ENCODE data around the gene SP1. TPM values are rescaled to one million over a fixed set of nuclear protein-coding genes. Genes with fewer than 3 reads are reported as not detected.
A peak's percentile ranks its signal among the peaks of the same experiment; 100 is the strongest.

The SP1 gene
- total and polyA plus RNA-seq, 9 of the 15 experiments (the other 6 are each of a cell fraction or from before 2014, with no cell fraction given) = 8.0 to 65.5 (median 41.6) TPM

DNA sequence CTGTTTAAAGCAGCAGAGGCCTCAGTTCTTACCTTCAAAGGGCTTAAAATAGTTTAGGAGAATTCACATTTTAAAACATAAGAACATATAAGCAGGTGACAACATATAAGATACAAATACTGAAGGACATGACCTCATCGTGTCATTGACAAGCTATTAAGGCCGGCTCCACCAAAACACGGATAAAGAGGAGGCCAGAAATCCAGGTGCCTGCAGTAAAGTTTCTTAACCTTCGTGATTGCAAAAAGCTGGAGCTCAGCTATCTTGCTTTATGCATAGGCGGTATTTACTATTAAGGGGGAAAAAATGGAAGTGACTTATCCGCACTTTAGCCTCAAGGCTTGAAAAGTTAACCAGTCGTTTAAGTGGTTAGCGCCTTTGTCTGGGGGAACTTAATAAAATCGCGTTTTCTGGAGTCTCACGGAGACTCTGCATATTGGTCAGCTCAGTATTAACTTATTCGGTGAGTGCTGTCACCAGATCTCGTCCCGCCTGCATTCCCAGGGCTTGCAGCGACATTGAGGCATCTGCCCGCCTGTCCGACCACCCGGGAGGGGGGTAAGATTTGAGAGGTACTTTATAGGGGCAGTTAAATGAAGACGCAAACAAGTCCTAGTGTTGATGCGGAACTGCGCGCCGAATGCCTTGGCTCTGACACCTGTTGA lies 1.1 kb upstream of the SP1 start (continued):
- TF ChIP-seq, protein P1, sequence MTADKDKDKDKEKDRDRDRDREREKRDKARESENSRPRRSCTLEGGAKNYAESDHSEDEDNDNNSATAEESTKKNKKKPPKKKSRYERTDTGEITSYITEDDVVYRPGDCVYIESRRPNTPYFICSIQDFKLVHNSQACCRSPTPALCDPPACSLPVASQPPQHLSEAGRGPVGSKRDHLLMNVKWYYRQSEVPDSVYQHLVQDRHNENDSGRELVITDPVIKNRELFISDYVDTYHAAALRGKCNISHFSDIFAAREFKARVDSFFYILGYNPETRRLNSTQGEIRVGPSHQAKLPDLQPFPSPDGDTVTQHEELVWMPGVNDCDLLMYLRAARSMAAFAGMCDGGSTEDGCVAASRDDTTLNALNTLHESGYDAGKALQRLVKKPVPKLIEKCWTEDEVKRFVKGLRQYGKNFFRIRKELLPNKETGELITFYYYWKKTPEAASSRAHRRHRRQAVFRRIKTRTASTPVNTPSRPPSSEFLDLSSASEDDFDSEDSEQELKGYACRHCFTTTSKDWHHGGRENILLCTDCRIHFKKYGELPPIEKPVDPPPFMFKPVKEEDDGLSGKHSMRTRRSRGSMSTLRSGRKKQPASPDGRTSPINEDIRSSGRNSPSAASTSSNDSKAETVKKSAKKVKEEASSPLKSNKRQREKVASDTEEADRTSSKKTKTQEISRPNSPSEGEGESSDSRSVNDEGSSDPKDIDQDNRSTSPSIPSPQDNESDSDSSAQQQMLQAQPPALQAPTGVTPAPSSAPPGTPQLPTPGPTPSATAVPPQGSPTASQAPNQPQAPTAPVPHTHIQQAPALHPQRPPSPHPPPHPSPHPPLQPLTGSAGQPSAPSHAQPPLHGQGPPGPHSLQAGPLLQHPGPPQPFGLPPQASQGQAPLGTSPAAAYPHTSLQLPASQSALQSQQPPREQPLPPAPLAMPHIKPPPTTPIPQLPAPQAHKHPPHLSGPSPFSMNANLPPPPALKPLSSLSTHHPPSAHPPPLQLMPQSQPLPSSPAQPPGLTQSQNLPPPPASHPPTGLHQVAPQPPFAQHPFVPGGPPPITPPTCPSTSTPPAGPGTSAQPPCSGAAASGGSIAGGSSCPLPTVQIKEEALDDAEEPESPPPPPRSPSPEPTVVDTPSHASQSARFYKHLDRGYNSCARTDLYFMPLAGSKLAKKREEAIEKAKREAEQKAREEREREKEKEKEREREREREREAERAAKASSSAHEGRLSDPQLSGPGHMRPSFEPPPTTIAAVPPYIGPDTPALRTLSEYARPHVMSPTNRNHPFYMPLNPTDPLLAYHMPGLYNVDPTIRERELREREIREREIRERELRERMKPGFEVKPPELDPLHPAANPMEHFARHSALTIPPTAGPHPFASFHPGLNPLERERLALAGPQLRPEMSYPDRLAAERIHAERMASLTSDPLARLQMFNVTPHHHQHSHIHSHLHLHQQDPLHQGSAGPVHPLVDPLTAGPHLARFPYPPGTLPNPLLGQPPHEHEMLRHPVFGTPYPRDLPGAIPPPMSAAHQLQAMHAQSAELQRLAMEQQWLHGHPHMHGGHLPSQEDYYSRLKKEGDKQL (CRISPR knock-in tag; IDR thresholded peaks at IDR 0.05; ENCODE audit: borderline replicate concordance) = no peak
- TF ChIP-seq, protein P2, sequence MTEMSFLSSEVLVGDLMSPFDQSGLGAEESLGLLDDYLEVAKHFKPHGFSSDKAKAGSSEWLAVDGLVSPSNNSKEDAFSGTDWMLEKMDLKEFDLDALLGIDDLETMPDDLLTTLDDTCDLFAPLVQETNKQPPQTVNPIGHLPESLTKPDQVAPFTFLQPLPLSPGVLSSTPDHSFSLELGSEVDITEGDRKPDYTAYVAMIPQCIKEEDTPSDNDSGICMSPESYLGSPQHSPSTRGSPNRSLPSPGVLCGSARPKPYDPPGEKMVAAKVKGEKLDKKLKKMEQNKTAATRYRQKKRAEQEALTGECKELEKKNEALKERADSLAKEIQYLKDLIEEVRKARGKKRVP (CRISPR knock-in tag; IDR thresholded peaks at IDR 0.05) = peak; percentile 29; the same call in 1 of the 2 replicates
- no peak for TF ChIP-seq ZNF165 (CRISPR knock-in tag; IDR thresholded peaks at IDR 0.05; ENCODE audit: borderline replicate concordance)
- TF ChIP-seq, protein P3, sequence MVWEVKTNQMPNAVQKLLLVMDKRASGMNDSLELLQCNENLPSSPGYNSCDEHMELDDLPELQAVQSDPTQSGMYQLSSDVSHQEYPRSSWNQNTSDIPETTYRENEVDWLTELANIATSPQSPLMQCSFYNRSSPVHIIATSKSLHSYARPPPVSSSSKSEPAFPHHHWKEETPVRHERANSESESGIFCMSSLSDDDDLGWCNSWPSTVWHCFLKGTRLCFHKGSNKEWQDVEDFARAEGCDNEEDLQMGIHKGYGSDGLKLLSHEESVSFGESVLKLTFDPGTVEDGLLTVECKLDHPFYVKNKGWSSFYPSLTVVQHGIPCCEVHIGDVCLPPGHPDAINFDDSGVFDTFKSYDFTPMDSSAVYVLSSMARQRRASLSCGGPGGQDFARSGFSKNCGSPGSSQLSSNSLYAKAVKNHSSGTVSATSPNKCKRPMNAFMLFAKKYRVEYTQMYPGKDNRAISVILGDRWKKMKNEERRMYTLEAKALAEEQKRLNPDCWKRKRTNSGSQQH (CRISPR knock-in tag; IDR thresholded peaks at IDR 0.05) = no peak
- TF ChIP-seq, protein P4, sequence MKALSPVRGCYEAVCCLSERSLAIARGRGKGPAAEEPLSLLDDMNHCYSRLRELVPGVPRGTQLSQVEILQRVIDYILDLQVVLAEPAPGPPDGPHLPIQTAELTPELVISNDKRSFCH (CRISPR knock-in tag; IDR thresholded peaks at IDR 0.05) = no peak
- TF ChIP-seq, protein P4 (tag; IDR thresholded peaks at IDR 0.05) = 0 out of 2 replicates have a peak, but pooled peaks have one; percentile 53
- no peak for TF ChIP-seq PPARD (CRISPR knock-in tag; IDR thresholded peaks at IDR 0.05)
- TF ChIP-seq, protein P5, sequence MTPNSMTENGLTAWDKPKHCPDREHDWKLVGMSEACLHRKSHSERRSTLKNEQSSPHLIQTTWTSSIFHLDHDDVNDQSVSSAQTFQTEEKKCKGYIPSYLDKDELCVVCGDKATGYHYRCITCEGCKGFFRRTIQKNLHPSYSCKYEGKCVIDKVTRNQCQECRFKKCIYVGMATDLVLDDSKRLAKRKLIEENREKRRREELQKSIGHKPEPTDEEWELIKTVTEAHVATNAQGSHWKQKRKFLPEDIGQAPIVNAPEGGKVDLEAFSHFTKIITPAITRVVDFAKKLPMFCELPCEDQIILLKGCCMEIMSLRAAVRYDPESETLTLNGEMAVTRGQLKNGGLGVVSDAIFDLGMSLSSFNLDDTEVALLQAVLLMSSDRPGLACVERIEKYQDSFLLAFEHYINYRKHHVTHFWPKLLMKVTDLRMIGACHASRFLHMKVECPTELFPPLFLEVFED (CRISPR knock-in tag; conservative IDR thresholded peaks at IDR 0.05) = no peak
- peak; percentile 73; the same call in 1 of the 2 replicates for TF ChIP-seq ZFX (CRISPR knock-in tag; IDR thresholded peaks at IDR 0.05)
- TF ChIP-seq CXXC5 (CRISPR knock-in tag; IDR thresholded peaks at IDR 0.05) = no peak
- TF ChIP-seq, protein P6, sequence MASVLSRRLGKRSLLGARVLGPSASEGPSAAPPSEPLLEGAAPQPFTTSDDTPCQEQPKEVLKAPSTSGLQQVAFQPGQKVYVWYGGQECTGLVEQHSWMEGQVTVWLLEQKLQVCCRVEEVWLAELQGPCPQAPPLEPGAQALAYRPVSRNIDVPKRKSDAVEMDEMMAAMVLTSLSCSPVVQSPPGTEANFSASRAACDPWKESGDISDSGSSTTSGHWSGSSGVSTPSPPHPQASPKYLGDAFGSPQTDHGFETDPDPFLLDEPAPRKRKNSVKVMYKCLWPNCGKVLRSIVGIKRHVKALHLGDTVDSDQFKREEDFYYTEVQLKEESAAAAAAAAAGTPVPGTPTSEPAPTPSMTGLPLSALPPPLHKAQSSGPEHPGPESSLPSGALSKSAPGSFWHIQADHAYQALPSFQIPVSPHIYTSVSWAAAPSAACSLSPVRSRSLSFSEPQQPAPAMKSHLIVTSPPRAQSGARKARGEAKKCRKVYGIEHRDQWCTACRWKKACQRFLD (CRISPR knock-in tag; IDR thresholded peaks at IDR 0.05) = no peak; the same call in 1 of the 2 replicates
- TF ChIP-seq, protein P7, sequence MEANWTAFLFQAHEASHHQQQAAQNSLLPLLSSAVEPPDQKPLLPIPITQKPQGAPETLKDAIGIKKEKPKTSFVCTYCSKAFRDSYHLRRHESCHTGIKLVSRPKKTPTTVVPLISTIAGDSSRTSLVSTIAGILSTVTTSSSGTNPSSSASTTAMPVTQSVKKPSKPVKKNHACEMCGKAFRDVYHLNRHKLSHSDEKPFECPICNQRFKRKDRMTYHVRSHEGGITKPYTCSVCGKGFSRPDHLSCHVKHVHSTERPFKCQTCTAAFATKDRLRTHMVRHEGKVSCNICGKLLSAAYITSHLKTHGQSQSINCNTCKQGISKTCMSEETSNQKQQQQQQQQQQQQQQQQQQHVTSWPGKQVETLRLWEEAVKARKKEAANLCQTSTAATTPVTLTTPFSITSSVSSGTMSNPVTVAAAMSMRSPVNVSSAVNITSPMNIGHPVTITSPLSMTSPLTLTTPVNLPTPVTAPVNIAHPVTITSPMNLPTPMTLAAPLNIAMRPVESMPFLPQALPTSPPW (CRISPR knock-in tag; IDR thresholded peaks at IDR 0.05) = no peak
